HFFc6 (cell line): ENCODE data around the gene GJA3. TPM values are rescaled to one million over a fixed set of nuclear protein-coding genes. Genes with fewer than 3 reads are reported as not detected.

ENCODE experiments used
- DNase-seq: peaks from one replicate; pipeline ENCODE4 v3.0.0-alpha.2; 2018
- H3K27ac Mint-ChIP-seq: 2 replicates; pipeline ENCODE4 v1.8.0; 2020; ENCODE audit warnings: mild to moderate bottlenecking, mixed read lengths
- H3K27me3 Mint-ChIP-seq: 2 replicates; pipeline ENCODE4 v1.8.0; 2021; ENCODE audit warnings: mild to moderate bottlenecking, moderate library complexity, mixed read lengths; ENCODE audit not compliant: insufficient read depth
- H3K36me3 Mint-ChIP-seq: 2 replicates; pipeline ENCODE4 v1.8.0; 2021; ENCODE audit warnings: low read depth, mixed read lengths
- H3K4me1 Mint-ChIP-seq: 2 replicates; pipeline ENCODE4 v1.8.0; 2020; ENCODE audit warnings: low read depth, mixed read lengths
- H3K4me3 Mint-ChIP-seq: 2 replicates; pipeline ENCODE4 v1.8.0; 2020; ENCODE audit warnings: mild to moderate bottlenecking, moderate library complexity, mixed read lengths
- H3K9me3 Mint-ChIP-seq: 2 replicates; pipeline ENCODE4 v1.8.0; 2020; ENCODE audit warnings: mild to moderate bottlenecking, mixed read lengths
- CTCF ChIP-seq: fragments of 200-600 bp; sonication (generic); IDR thresholded peaks from 2 replicates; pipeline ENCODE4 v1.5.0; 2021; ENCODE audit warnings: antibody characterized with exemption, mild to moderate bottlenecking
- total RNA-seq, 6 experiments: library from RNA; stranded (reverse); fragmentation: NEBNext Ultra II Directional; extraction: Animal tissue kit (Norgen Biotek cat#: 25700); gene quantifications; 2 replicates in 1 of 6; 3 replicates in 5 of 6; pipeline ENCODE4 v1.2.3, GENCODE V29; 2021

GJA3 gene
- total RNA-seq, 6 experiments from 2014 or later = 0.09 to 0.14 (median 0.11) TPM

GRCh38 chr13:20178156-20178555 is 17.3 kb upstream of the GJA3 start:
- H3K9me3 Mint-ChIP-seq = no peaks in the 10 kb centered on the region
- H3K27ac Mint-ChIP-seq = no peak overlapping the region
- H3K4me3 Mint-ChIP-seq = no peak overlapping the region
- no peak for TF ChIP-seq CTCF
- no peaks in the 10 kb centered on the region for H3K36me3 Mint-ChIP-seq
- H3K4me1 Mint-ChIP-seq = peaks cover 12% of the 10 kb centered on the region
- no peak for DNase-seq
- peaks cover 45% of the 10 kb centered on the region for H3K27me3 Mint-ChIP-seq

GRCh38 chr13:20177049-20177831 is 16.4 kb upstream of the GJA3 start:
- DNase-seq = no peak
- H3K27ac Mint-ChIP-seq = no peak overlapping the region
- H3K27me3 Mint-ChIP-seq = peaks cover 41% of the 10 kb centered on the region
- H3K4me3 Mint-ChIP-seq = no peak overlapping the region
- H3K9me3 Mint-ChIP-seq = no peaks in the 10 kb centered on the region
- H3K4me1 Mint-ChIP-seq = peaks cover 12% of the 10 kb centered on the region
- no peaks in the 10 kb centered on the region for H3K36me3 Mint-ChIP-seq
- no peak for TF ChIP-seq CTCF

- Mint-ChIP-seq H3K27me3 (peaks cover 49% of the 10 kb centered on the region), H3K36me3 (no peaks in the 10 kb centered on the region), H3K4me1 (peaks cover 12% of the 10 kb centered on the region), H3K9me3 (no peaks in the 10 kb centered on the region), H3K27ac (no peak overlapping the region), H3K4me3 (no peak overlapping the region)
- no peak for TF ChIP-seq CTCF
- DNase-seq = no peak
Measured at GRCh38 chr13:20175907-20176652, 15.2 kb upstream of the GJA3 start.

DNA sequence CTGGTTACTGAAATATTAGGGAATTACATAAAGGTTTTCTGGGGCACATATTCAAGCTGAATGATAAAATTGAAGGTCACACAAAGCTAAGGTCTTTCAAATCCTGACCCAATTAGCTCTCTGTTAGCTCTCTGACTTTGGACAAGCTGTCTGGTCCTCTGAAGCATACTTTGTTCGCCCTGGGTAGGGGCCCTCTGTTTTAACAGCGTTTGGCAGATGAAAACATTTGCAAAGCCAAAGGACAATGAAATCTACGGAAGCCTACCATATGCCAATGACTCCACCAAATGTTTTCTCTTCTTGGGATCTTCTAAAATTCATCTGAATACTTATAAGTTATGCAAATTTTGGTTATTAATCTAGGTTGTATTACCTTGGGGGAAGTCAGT is 14.5 kb upstream of the GJA3 start:
- Mint-ChIP-seq H3K4me1 (peaks cover 12% of the 10 kb centered on the region), H3K27ac (peak overlapping the region; percentile 48; the same call in 1 of the 2 replicates), H3K4me3 (peak overlapping the region; percentile 78), H3K27me3 (peaks cover 48% of the 10 kb centered on the region), H3K9me3 (no peaks in the 10 kb centered on the region), H3K36me3 (no peaks in the 10 kb centered on the region)
- TF ChIP-seq CTCF = no peak
- no peak for DNase-seq

GRCh38 chr13:20174656-20175405 is 14.0 kb upstream of the GJA3 start:
- TF ChIP-seq CTCF = no peak
- DNase-seq = peak; percentile 92
- H3K27me3 Mint-ChIP-seq = peaks cover 50% of the 10 kb centered on the region
- peaks cover 12% of the 10 kb centered on the region for H3K4me1 Mint-ChIP-seq
- no peaks in the 10 kb centered on the region for H3K9me3 Mint-ChIP-seq
- H3K4me3 Mint-ChIP-seq = peak overlapping the region; percentile 78
- H3K27ac Mint-ChIP-seq = peak overlapping the region; percentile 48
- no peaks in the 10 kb centered on the region for H3K36me3 Mint-ChIP-seq
